GM19397 (cell line): Measurements from ENCODE around the gene PTPRN2.

Experiments used
- ATAC-seq: cut with Tn5 transposase; IDR thresholded peaks from one replicate; pipeline ENCODE4 v1.9.1; 2021; ENCODE audit warnings: mild to moderate bottlenecking, moderate library complexity; ENCODE audit not compliant: unreplicated experiment

The PTPRN2 gene

GRCh38 chr7:158557441-158557755 lies 30.2 kb downstream of the PTPRN2 start:
- ATAC-seq: no peak

- no peak for ATAC-seq
Measured at GRCh38 chr7:158556721-158557440, 30.7 kb downstream of the PTPRN2 start.

GRCh38 chr7:158555034-158555520 lies 32.5 kb downstream of the PTPRN2 start:
- ATAC-seq: no peak

GRCh38 chr7:158550886-158551452 lies 36.7 kb downstream of the PTPRN2 start:
- ATAC-seq: no peak

- no peak for ATAC-seq
Measured at GRCh38 chr7:158550394-158550700, 37.3 kb downstream of the PTPRN2 start.

GRCh38 chr7:158549616-158550393 lies 37.8 kb downstream of the PTPRN2 start:
- ATAC-seq: no peak

- no peak for ATAC-seq
Measured at GRCh38 chr7:158549176-158549615, 38.4 kb downstream of the PTPRN2 start.

- no peak for ATAC-seq
Measured at GRCh38 chr7:158548726-158549125, 38.9 kb downstream of the PTPRN2 start.

- no peak for ATAC-seq
Measured at GRCh38 chr7:158547817-158548216, 39.8 kb downstream of the PTPRN2 start.

- no peak for ATAC-seq
Measured at GRCh38 chr7:158546626-158547025, 41.0 kb downstream of the PTPRN2 start.

GRCh38 chr7:158546214-158546613 lies 41.4 kb downstream of the PTPRN2 start:
- ATAC-seq: no peak

- no peak for ATAC-seq
Measured at GRCh38 chr7:158544708-158545107, 42.9 kb downstream of the PTPRN2 start.

GRCh38 chr7:158543840-158544239 lies 43.8 kb downstream of the PTPRN2 start:
- ATAC-seq: no peak

GRCh38 chr7:158542651-158543566 lies 44.7 kb downstream of the PTPRN2 start:
- no peak for ATAC-seq

- no peak for ATAC-seq
Measured at GRCh38 chr7:158541346-158542010, 46.1 kb downstream of the PTPRN2 start.

GRCh38 chr7:158539711-158540146 lies 47.9 kb downstream of the PTPRN2 start:
- no peak for ATAC-seq

GRCh38 chr7:158538156-158538946 lies 49.3 kb downstream of the PTPRN2 start:
- ATAC-seq: no peak

GRCh38 chr7:158537516-158537882 lies 50.1 kb downstream of the PTPRN2 start:
- no peak for ATAC-seq

- no peak for ATAC-seq
Measured at GRCh38 chr7:158536871-158537515, 50.6 kb downstream of the PTPRN2 start.
